Activated naive CD4-positive, alpha-beta T cell (primary cell): ENCODE results near the gene PREB.
"Not testable (repeated sequence)": the region's sequence is repeated elsewhere in the genome, so short reads cannot be mapped to it uniquely, and the experiment has no call there.

Experiments used
- DNase-seq, 4 experiments: peaks; one replicate each; lab custom pipeline; 2025; lab: John Stamatoyannopoulos, UW

Gene PREB

GRCh38 chr2:27126252-27126710 lies 8.2 kb downstream of the PREB start:
- DNase-seq: no peak

GRCh38 chr2:27125104-27125503 lies 9.3 kb downstream of the PREB start:
- no peak for DNase-seq

GRCh38 chr2:27123302-27124150 lies 10.9 kb downstream of the PREB start, which contains the start of gene ABHD1:
TSS of gene ABHD1 (plus strand) at chr2:27123815. CDS start at chr2:27123949, 134 bp downstream.
- peak in 2 of 4 experiments; percentile 27 to 54 for DNase-seq

GRCh38 chr2:27122791-27123190 lies 11.6 kb downstream of the PREB start:
- no peak for DNase-seq

GRCh38 chr2:27121906-27122305 lies 12.5 kb downstream of the PREB start:
- no peak for DNase-seq

- not testable (repeated sequence) for DNase-seq
Observed at GRCh38 chr2:27119330-27119670, 15.1 kb downstream of the PREB start.

- no peak for DNase-seq
Observed at GRCh38 chr2:27118525-27119329, 15.7 kb downstream of the PREB start, which contains the start of gene CGREF1. TSS of gene CGREF1 (minus strand) at chr2:27119128. CDS start at chr2:27104366, 14,762 bp downstream.

GRCh38 chr2:27117995-27118524 lies 16.4 kb downstream of the PREB start:
- no peak for DNase-seq

- no peak for DNase-seq
Observed at GRCh38 chr2:27115519-27115918, 18.9 kb downstream of the PREB start.

- not testable (repeated sequence) for DNase-seq
Observed at GRCh38 chr2:27111392-27112078, 22.9 kb downstream of the PREB start.

- DNase-seq: not testable (repeated sequence)
Observed at GRCh38 chr2:27110603-27111352, 23.7 kb downstream of the PREB start.

GRCh38 chr2:27109083-27109482 lies 25.4 kb downstream of the PREB start:
- DNase-seq: no peak

GRCh38 chr2:27108221-27108620 lies 26.2 kb downstream of the PREB start:
- no peak for DNase-seq

GRCh38 chr2:27105981-27106380 lies 28.5 kb downstream of the PREB start:
- DNase-seq: no peak

- no peak for DNase-seq
Observed at GRCh38 chr2:27102329-27102728, 32.1 kb downstream of the PREB start.

- no peak for DNase-seq
Observed at GRCh38 chr2:27100036-27100435, 34.4 kb downstream of the PREB start.

- DNase-seq: no peak
Observed at GRCh38 chr2:27099334-27099955, 35.0 kb downstream of the PREB start.

- DNase-seq: no peak
Observed at GRCh38 chr2:27097341-27097740, 37.1 kb downstream of the PREB start.

- no peak for DNase-seq
Observed at GRCh38 chr2:27096748-27097297, 37.6 kb downstream of the PREB start.
